HG03139 (cell line): ENCODE results near the gene PPP1CA.
A peak's percentile ranks its signal among the peaks of the same experiment; 100 is the strongest.

Source experiments
- ATAC-seq: cut with Tn5 transposase; IDR thresholded peaks from one replicate; pipeline ENCODE4 v1.9.1; 2021; ENCODE audit not compliant: unreplicated experiment

Gene PPP1CA

DNA sequence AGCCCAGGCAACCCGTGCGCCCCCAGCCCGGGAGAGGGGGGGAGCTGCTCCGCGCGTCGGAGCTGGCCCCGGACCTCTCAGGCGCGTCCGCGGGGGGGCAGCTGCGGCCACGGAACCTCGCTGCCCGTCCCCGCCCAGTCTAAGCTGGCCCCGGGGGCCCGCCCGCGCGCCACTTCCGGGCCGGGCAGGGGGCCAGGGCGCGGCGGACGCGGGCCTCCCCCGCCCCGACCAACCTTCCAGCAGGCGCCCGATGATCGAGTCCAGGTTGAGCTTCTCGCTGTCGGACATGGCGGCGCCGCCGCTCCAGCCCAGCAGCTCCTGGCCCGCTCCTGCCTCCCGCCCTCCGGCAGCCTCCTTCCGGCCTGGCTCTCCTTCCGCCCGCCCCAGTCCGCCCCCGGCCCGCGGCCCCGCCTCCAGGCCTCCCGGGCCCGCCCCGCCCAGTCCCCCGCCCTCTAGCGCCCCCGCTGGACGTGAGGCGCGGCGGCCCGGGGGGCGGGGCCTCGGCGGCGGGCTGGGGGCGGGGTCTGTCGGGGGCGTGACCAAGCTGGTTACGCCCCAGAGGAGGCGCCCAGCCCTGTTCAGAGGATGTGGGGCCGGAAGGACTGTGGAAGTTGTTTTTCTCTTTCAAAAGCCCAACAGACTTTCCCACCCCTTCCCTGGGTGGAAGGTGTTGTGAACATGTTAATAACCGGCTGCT is at the start of gene PPP1CA:
TSS of gene PPP1CA (minus strand) at position 364 of the 697 bp plus-strand sequence. CDS start at position 288, 76 bp downstream.
- peak; percentile 55 for ATAC-seq

DNA sequence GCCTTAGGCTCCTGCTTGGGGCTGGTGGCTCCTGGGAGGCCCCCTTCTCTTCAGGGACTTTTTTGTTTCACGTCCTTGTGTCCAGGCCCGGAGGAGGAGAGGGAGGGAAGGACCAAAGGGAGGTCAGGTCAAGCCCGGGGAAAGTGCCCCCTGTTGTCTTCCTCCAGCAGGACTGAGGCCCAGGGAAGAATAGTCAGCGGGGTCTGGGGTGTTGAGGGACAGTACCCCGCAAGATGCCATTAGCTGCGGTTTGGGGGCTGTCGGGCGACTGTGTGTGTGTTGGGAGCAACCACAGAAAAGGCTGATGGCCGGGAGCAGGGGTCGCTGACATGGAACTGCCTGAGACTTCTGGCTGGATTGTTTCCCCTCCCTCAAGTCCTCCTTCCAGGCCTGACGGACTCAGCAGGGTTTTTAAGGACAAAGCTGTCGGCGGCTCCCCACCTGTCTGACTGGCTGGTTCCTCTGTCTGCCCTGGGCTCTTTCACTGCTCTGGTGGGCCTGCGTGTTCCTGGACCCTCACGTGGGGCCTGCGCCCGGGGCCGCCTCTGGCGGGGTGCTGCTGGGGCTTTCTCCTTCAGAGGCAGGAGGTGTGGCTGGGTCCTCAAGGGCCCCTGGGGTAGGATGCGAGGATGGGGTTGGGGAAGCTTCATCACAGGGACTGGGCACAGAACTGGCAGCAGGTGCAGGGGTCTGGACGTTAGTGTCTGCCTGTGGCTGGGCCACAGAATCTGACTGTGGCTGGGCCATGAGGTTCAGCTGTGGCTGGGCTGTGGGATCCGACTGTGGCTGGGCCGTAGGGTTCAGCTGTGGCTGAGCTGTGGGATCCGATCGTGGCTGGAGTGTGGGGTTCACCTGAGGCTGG is 49.4 kb upstream of the PPP1CA start:
- ATAC-seq: no peak

DNA sequence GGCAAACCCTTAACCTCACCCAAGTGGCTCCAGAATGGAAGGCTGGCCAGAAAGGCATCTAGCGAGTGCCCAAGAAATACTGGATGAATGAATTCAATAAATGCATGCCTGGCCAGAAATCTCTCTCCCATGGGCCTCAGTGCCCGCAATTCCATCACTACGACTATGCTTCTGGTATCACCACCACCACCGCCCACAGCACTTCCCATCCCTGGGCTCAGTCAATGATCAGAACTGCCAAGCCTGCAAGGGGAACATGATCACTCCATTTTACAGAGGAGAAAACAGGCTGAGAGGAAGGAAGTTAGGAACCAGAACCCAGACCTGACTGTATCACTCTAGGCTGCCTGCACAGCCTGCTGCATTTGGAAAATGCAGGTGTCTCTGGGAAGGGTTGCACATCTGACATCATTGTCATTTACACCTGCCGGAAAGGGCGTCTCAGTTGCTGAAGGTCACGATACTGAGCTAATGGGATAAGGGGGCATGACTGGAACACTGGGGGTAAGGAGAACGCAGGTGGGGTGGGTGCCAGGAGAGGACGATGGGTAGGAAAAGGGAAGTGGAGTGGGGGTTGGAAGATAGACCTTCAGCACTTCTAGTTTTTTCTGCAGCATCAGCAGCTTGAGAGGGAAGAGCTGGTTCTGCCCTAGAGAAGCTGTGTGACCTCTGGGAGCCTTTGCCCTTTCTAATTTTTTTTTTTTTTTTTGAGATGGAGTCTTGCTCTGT is 47.6 kb upstream of the PPP1CA start:
- no peak for ATAC-seq

DNA sequence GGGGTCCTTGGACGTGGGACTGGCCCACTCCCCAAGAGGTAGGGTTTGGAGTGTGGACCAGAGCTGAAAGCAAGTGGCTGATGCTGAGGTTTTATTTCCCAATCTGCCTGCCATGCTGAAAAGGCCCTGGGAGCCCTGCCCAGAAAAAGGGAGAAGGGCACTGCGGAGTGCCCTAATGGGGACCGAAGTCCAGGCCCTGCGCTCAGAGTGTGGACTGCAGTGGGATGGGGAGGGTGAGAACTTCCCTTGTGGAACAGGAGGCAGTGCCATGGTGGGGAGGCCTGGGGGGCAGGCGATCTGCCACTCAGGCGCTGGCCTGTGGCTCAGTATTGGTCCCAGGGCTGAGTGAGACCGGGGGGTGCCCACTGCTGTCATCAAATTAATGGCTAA is 46.6 kb upstream of the PPP1CA start:
- no peak for ATAC-seq

DNA sequence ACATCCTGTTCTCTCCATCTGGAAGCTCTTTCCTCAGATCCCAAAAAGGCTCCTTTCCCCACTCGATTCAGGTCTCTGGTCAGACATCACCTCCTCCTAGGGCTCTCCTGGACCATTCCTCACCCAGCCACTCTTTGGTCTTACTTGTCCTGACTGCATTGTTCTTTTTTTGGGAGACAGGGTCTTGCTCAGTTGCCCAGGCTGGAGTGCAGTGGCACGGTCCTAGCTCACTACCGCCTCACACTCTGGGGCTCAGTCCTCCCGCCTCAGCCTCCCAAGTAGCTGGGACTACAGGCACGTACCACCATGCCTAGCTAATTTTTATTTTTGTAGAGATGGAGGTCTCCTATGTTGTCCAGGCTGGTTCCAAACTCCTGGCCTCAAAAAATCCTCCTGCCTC is 43.9 kb upstream of the PPP1CA start:
- ATAC-seq: no peak

DNA sequence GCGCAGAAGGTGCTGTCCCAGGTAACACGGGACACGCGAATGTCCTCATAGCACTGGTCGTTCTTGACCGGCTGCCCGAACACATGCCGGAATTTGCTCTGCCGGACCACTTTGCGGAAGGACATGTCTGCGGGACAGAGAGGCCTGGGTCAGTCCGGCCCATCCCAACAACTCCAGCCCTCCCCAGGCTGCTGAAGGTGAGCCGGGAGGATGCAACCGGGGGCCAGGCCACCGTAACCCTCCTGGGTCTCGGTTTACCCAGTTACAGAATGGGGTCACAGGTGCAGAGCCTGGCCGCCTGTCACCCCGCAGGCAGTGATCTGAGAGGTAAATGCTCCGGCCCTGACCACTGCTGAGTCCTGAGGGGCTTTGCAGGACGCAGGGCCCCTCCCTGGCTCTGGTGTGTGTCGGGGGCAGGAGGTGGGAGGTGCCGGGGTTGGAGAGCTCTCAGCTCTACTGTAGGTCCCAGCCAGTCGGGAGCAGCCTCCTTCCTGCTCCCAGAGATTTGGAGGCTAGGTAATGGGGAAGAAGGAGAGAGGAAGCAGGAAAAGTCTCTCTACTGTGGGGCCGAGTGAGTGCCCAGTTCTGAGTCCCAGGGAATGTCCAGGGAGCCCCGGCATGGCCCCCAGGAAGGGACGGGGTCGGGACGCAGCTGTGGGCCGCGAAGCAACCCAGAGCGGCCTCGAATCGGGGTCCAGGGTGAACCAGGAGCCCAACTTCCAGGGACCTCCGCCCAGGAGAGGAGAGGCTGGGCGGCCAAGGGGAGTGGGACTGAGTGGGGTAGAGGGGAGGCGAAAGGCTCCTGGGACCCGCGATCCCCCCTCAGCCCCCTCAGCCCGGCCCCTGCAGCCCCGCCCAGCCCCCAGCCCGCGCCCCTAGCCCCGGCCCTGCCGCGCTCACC is 41.1 kb upstream of the PPP1CA start:
- ATAC-seq: no peak

DNA sequence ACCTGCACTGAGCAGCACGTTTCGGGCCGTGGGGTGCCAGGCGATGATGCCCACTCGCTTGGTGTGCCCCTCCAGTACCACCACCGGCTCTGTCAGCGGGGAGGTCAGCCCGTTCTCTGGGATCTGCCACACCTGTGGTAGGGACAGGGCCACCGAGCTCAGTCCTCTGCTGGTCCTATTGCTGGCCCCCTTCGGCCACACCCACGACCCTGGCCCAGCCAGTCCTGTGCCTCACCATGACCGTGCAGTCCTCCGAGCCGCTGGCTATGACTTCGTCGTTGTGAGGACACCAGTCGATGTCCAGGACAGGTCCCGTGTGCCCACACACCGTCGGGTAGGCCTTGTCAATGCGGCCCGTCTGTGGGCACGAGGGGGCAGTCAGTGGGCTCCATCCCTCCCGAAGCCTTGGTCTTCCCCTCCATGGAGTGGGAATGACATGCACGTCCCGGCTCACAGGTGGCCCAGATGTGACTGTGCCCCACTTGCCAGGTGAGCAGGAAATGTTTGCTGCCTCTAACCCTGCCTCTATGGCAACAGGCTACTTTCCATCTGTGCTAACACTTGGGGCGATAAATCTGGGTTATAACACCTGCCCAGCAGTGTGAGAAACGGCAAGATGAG is 40.2 kb upstream of the PPP1CA start:
- no peak for ATAC-seq

DNA sequence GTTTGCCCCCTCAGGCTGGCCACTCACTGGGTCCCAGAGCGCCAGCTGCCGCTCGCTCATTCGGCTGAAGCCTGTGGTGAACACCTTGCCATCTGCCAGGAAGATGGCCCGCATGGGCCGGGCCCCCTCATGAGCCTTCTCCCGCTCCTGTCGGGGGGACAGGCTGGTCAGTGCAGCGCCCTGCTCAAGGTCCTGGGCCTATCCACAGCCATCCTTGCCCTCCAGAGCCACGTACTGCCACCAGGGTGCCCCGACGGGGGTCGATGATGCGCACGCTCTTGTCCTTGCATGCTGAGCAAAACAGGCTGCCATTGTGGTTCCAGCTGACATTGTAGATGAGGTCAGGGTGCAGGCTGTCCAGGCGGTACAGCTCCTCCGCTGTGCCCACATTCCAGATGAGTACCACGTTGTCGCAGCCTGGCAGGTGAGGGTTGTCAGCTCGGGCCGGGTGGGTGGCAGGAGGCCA is 39.5 kb upstream of the PPP1CA start:
- no peak for ATAC-seq

DNA sequence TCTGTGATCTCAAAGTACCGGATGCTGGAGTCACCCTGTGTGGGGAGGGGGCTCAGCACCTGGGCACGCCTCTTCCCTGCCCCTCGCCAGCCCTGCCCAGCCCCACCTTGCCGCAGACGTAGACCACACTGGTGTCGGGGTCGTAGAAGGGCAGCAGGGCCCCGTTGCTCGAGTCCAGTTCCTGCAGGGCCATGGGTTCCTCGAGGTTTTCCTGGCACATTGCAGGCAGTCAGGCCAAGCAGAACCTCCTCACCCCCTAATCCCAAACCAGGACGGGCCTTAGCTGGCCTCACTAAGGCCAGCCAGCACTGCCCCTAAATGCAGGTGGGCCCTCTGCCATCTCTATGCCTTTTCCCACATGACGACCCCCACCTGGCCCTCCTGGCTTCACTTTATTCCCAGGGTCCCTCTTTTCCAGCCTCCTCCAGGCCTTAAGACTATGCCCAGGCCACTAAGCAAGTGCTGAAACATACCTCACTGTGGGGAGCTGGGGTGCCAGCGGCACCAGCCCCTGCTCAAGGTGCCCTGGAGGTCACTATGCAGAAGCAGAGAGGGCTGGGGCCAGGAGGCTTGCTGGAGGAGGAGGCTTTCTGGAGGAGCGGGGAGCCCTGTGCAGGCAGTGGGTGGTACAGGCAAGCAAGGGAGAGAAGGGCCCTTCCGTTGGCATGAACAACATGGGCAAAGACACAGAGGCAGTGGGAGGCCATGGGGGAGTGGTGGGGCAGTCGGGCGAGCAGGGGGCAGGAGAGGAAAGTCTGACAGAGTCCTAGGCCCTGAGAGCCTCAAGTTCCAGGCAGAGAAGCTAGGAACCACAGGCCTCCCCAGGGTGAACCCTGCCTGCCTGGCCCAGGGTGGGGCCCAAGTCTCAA is 38.8 kb upstream of the PPP1CA start:
- no peak for ATAC-seq

DNA sequence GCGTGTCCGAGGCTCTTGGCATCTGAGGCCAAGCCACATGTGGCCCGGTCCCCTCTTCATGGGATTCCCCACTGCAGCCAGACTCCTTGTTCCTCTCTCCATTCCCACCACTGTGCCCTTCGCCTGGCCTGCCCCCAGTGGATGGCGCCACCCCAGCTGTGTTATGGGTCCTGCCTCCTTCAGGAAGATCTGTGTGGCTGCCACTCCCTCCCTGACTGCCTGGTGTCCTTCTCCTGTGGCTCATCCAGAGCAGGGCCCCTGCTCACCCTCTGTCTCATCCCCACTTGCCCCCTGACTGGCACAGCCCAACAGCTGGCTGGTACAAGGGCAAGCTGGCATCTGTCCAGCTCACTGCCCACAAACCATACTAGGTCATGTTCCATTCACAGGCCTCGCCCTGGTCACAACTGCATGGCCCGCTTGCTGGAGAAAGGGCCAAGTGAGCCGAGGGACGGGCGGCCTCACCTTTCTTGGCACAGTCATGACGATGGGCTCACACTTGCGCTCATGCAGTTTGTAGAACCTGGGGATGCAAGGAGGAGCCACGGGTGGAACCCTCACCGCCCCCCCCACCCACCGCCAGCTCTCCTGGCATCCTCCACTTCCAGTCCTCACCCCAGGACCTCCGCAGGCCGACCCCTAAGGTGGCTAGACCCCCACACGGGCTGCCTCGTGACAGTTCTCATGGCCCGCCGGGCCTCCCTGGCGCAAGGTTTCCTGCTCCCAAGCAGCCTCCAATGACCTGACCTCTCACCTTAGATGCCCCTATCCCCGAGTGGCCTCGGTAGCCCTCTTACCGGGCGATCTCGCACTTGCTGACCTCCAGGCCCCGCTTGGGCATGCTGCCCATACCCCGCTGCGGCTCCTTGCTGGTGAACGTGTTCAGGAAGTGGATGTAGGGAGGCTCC is 37.9 kb upstream of the PPP1CA start:
- ATAC-seq: no peak

DNA sequence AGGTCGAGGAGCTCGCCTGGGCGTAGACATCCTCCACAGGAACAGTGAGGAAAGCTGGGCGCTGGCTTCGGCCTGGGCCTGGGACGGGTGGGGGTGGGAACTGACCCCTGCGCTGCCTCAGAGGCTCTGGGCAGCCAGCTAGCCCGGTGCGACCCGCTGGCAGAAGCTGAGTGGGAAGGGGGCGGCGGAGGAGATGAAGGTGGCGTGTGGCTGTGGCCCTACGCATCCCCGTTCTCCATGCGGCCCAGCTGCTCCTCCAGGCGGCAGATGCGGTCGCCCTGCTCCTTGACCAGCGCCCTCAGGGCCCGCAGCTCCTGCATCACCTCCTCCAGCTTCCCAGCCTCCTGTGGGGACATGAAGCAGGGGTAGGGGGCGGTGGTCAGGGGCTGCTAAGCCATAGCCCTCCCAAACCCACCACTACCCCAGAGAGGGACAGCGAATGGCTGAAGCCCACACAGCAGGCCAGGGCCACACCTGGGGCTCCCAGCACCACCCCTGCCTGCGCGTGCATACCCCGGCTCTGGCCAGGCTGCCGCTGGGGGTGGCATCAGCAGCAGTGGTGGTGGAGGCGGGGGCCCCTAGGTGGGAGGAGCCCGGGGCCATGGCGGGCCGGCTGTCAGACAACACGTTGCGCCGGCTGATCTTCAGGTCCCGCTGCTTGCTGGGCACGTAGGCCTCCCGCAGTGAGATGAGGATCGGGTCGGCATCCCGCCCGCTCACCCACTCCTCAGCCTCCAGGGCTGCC is 36.7 kb upstream of the PPP1CA start:
- no peak for ATAC-seq

DNA sequence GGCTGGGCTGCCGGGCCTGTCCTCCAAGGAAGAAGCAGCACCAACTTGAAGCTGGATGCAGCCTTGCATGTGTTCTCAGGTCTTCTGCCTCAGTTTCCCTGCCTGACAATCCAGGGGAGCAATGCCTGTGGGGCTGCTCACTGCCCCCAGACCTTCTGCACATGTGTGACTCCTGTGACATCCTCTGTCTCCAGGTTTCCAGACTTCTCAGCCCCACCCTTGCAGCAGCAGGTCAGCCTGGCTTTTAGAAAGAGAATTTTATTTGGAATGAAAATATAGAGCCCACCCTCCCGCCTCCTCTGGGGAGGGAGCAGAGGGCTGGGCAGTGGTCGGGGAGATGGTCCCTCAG is 36.1 kb upstream of the PPP1CA start:
- ATAC-seq: no peak

DNA sequence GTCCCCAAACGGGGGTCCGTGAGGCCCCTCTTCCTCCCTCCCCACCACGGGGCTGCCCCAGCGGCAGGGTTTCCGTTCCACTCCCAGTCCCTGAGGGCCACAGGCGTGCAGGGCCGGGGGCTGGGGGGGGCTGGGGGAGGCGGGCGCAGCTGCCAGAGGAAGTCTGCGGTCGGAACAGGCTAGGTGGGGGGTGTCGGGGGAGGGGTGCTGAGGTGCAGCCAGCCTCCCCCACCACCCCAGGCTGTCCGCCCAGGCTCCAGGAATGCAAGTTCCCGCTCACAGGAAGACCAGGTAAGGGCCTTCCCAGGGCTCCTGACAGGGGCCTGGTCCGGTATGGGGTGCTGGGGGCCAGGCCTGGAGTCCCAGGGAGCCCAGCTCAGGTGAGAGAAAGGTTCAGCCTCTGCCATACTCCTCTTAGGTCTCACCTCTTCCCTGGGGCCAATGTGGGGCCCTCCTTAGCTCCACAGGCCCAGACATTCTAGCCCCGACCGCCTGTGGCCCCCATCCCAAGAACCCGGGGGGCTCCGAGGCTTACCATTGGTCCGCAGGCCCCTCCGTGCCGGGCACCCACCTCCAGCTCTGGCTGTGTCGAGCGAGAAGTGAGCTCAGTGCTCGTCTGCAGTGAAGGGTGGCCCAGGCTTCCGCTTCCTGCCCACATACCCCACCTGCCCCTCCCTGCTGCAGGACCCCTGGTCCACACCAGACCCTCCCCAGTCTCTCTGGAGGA is 35.6 kb upstream of the PPP1CA start, which contains the start of gene PTPRCAP:
TSS of gene PTPRCAP (minus strand) at position 601 of the 727 bp plus-strand sequence. CDS start at position 538, 63 bp downstream.
- ATAC-seq: no peak

DNA sequence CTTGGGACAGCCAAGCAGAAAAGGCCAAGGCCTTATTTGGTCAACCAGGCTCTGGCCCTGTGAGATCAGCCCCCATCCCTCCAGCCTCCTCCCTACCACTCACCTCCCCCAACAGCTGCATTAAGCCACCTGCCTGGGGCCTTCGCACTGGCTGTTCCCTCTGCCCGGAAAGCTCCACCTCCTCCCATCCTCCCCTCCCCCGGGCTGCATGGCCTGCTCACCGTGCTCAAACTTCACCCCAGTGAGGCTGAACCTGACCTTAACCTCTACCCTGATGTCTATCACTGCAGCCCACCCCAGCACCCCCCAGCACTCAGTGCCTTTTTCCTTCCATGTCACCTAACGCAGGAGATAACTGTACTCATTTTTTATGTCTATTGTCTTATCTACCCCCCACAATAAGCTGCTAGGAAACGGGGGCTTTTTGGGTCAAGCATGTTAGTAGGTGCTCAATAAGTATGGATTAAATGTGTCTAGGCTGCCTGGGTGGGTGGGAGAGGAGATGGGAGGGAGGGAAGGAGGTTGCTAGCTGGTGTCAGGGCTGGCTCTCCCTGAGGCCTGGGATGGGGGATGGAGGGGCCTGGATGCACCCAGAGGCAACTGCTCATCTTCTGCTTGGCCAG is 34.9 kb upstream of the PPP1CA start:
- no peak for ATAC-seq

DNA sequence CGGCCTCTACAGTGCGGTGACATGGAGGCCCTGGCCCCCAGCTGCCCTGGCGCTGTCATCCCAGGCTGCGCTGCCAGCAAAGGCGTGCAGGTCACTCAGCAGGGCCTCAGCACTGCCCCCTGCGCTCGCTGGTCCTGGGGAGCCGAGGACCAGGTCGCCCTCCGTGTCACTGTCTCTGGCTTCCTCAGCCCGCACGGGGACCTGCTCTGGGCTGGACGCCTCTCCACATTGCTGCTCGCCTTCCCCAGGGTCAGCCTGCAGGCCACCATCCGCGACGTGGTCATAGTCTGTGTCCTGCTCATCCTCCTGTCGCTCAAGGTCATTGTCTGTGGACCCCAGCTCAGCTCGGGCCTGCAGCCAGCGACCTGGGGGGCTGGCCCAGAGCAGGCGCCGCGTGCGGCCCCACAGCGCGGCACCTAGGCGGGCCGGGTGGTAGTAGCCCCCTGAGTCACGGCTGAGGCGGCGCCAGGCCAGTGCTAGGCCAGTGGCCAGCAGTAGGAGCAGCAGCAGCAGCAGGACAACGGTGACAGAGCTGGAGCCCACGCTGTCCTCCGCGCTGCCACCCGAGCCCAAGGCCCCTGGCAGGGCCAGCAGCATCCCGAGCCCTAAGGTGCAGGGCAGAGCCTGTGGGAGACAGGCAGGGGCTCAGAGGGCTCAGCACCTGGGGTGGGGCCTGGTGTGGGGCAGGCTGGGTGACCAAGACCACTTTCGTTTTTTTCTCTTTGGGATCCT is 34.2 kb upstream of the PPP1CA start:
- no peak for ATAC-seq
